Testis (tissue), 2 donors: ENCODE measurements around the gene TSTD1.

Experiments
- POLR2A ChIP-seq: fragments of 450-650 bp; IDR thresholded peaks from one replicate; pipeline ENCODE4 v1.6.1; 2017; ENCODE audit warnings: antibody characterized with exemption, mild to moderate bottlenecking, moderate library complexity
- TF ChIP-seq, protein P1 (sequence below), 3 experiments: fragments of 450-650 bp in 2 of 3; fragments of 200-600 bp in 1 of 3; sonication (generic) in 1 of 3; IDR thresholded peaks; one replicate each; pipeline ENCODE4 v1.5.1; 2016 to 2019; ENCODE audit warnings: antibody characterized with exemption in 3 of 3, mild to moderate bottlenecking in 2 of 3, moderate library complexity in 1 of 3

DNA sequence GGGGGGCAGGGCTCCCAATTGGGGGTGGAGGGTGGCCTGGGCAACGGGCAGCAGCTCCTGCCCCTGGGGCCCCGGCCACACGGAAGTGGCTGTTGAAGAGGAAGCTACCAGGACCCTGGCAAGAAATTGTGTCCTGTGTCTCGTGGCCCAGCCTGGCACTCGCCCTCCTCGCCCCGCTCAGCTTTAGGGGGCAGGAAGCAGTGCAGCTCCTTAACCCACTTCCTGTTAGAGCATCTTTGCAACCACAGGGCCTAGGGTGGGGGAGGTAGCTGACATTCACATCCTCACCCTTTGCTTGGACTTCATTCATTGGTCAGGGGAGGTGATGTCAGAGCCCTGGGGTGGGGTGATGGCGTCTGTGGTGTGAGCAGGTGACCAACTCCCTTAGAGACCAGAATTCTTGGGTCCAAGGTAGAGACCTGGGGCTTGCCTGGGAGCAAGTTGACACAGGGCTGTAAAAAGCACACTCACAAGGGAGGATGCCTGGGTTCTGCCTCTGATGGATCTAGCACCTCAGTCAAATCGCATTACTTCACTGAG, 31.0 kb upstream of the TSTD1 start, which contains the start of gene ARHGAP30:
- TF ChIP-seq, protein P1, sequence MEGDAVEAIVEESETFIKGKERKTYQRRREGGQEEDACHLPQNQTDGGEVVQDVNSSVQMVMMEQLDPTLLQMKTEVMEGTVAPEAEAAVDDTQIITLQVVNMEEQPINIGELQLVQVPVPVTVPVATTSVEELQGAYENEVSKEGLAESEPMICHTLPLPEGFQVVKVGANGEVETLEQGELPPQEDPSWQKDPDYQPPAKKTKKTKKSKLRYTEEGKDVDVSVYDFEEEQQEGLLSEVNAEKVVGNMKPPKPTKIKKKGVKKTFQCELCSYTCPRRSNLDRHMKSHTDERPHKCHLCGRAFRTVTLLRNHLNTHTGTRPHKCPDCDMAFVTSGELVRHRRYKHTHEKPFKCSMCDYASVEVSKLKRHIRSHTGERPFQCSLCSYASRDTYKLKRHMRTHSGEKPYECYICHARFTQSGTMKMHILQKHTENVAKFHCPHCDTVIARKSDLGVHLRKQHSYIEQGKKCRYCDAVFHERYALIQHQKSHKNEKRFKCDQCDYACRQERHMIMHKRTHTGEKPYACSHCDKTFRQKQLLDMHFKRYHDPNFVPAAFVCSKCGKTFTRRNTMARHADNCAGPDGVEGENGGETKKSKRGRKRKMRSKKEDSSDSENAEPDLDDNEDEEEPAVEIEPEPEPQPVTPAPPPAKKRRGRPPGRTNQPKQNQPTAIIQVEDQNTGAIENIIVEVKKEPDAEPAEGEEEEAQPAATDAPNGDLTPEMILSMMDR (IDR thresholded peaks at IDR 0.05) = no peak
- no peak for TF ChIP-seq POLR2A
